CD4-positive, CD25-positive, alpha-beta regulatory T cell (primary cell): ENCODE data around the gene EXOSC9. TPM values are rescaled to one million over a fixed set of nuclear protein-coding genes. Genes with fewer than 3 reads are reported as not detected.

Experiments
- ATAC-seq, 2 donors: fragments of 150-1000 bp; cut with Tn5 transposase; one replicate each; pipeline ENCODE4 v1.10.0; 2021; ENCODE audit warnings: low read depth in 2 of 2, moderate number of reproducible peaks in 2 of 2, moderate library complexity in 1 of 2
- DNase-seq, 3 donors: peaks; one replicate each; pipeline versions ENCODE4 v3.0.0 to v3.0.0-alpha.2; 2012 to 2022; ENCODE audit warnings: mixed read lengths in 1 of 3
- H3K27ac ChIP-seq: one replicate; pipeline ENCODE4 v1.7.0; 2013; ENCODE audit warnings: mild to moderate bottlenecking, low read length; ENCODE audit not compliant: insufficient read depth, poor library complexity, severe bottlenecking
- H3K27me3 ChIP-seq: one replicate; pipeline ENCODE4 v1.7.0; 2013; ENCODE audit warnings: low read length; ENCODE audit not compliant: control insufficient read depth, insufficient read depth
- H3K36me3 ChIP-seq: one replicate; pipeline ENCODE4 v1.7.0; 2013; ENCODE audit warnings: mild to moderate bottlenecking, low read length, moderate library complexity; ENCODE audit not compliant: control insufficient read depth, insufficient read depth
- H3K4me1 ChIP-seq: 2 replicates; pipeline ENCODE4 v1.7.0; 2013; ENCODE audit warnings: mild to moderate bottlenecking, low read length; ENCODE audit not compliant: insufficient read depth, control insufficient read depth, poor library complexity, severe bottlenecking
- H3K4me3 ChIP-seq: one replicate; pipeline ENCODE4 v1.7.0; 2013; ENCODE audit warnings: low read depth, mild to moderate bottlenecking, low read length, moderate library complexity
- H3K9me3 ChIP-seq, 2 experiments: 1 replicate in 1 of 2; 2 replicates in 1 of 2; pipeline ENCODE4 v1.7.0; 2013; ENCODE audit warnings: low read length in 2 of 2, mild to moderate bottlenecking in 1 of 2, moderate library complexity in 1 of 2; ENCODE audit not compliant: control insufficient read depth in 2 of 2
- H3K27ac Mint-ChIP-seq, 3 donors: one replicate each; pipeline ENCODE4 v1.8.0; 2020 to 2022; ENCODE audit warnings: mild to moderate bottlenecking in 3 of 3, mixed read lengths in 3 of 3, moderate library complexity in 2 of 3
- H3K27me3 Mint-ChIP-seq: one replicate; pipeline ENCODE4 v1.8.0; 2022; ENCODE audit warnings: mild to moderate bottlenecking, mixed read lengths
- H3K36me3 Mint-ChIP-seq: one replicate; pipeline ENCODE4 v1.8.0; 2020; ENCODE audit warnings: mixed read lengths
- H3K4me1 Mint-ChIP-seq, 4 donors: one replicate each; pipeline ENCODE4 v1.8.0; 2020 to 2022; ENCODE audit warnings: mixed read lengths in 4 of 4, mild to moderate bottlenecking in 1 of 4
- H3K4me3 Mint-ChIP-seq, 4 donors: one replicate each; pipeline ENCODE4 v1.8.0; 2020 to 2022; ENCODE audit warnings: mild to moderate bottlenecking in 4 of 4, mixed read lengths in 4 of 4, moderate library complexity in 3 of 4
- H3K9me3 Mint-ChIP-seq, 7 donors: one replicate each; pipeline ENCODE4 v1.8.0; 2020 to 2022; ENCODE audit warnings: mixed read lengths in 7 of 7, mild to moderate bottlenecking in 3 of 7, moderate library complexity in 2 of 7
- polyA plus RNA-seq, 4 donors: library from polyadenylated mRNA; unstranded; fragments of 300-500 nt; fragmentation: Illumina TruSeq; gene quantifications; one replicate each; pipeline ENCODE4 v1.2.3, GENCODE V29; 2021
- total RNA-seq: library from RNA; stranded (reverse); gene quantifications from one replicate; pipeline ENCODE4 v1.2.3, GENCODE V29; 2022

The EXOSC9 gene
- total and polyA plus RNA-seq, 5 donors from 2014 or later = 45.8 to 59.4 (median 50.9) TPM

GRCh38 chr4:121789960-121790829, 10.9 kb upstream of the EXOSC9 start:
- Histone ChIP-seq H3K9me3 (no peaks in the 10 kb centered on the region), H3K27ac (no peak overlapping the region), H3K27me3 (peaks cover 19% of the 10 kb centered on the region), H3K36me3 (no peaks in the 10 kb centered on the region), H3K4me3 (no peak overlapping the region), H3K4me1 (no peaks in the 10 kb centered on the region)
- peaks cover 12% of the 10 kb centered on the region for H3K27me3 Mint-ChIP-seq
- ATAC-seq = no peak
- H3K9me3 Mint-ChIP-seq = peaks cover 0 to 2% (median 0%) of the 10 kb centered on the region in 7 donors
- no peaks in the 10 kb centered on the region for H3K36me3 Mint-ChIP-seq
- H3K27ac Mint-ChIP-seq = peak overlapping the region in 1 of 3 donors; percentile 26
- DNase-seq = no peak
- H3K4me1 Mint-ChIP-seq = peaks cover 0 to 9% (median 3%) of the 10 kb centered on the region in 4 donors
- no peak overlapping the region for H3K4me3 Mint-ChIP-seq

DNA sequence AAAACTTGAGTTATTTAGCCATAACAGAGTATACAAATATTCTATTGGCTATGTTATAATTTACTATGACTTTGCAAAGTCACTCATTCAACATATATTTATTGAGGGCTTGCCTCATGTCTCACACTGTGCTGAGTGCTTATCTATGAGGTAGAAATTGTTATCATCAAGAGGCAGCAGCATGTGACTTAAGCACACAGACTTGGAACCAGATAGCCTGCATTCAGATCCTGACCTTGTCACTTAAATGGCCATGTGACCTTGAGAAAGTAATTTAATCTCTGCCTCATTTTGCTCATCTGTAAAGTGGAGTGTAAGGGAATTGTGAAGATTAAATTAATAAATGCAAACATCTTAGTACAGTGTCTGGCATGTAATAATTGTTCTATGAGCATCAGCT, 10.1 kb upstream of the EXOSC9 start:
- peaks cover 0 to 2% (median 0%) of the 10 kb centered on the region in 7 donors for H3K9me3 Mint-ChIP-seq
- ATAC-seq = no peak
- no peaks in the 10 kb centered on the region for H3K9me3 ChIP-seq
- H3K27ac ChIP-seq = no peak overlapping the region
- DNase-seq = no peak
- H3K4me1 Mint-ChIP-seq = peaks cover 0 to 16% (median 8%) of the 10 kb centered on the region in 4 donors
- no peaks in the 10 kb centered on the region for H3K4me1 ChIP-seq
- no peak overlapping the region for H3K27ac Mint-ChIP-seq
- no peaks in the 10 kb centered on the region for H3K36me3 Mint-ChIP-seq
- peaks cover 18% of the 10 kb centered on the region for H3K27me3 ChIP-seq
- H3K4me3 ChIP-seq = no peak overlapping the region
- H3K4me3 Mint-ChIP-seq = no peak overlapping the region
- no peaks in the 10 kb centered on the region for H3K36me3 ChIP-seq
- H3K27me3 Mint-ChIP-seq = peaks cover 5% of the 10 kb centered on the region

GRCh38 chr4:121791481-121791880, 9.6 kb upstream of the EXOSC9 start:
- no peaks in the 10 kb centered on the region for H3K4me1 ChIP-seq
- Mint-ChIP-seq H3K4me1 (peaks cover 0 to 19% (median 10%) of the 10 kb centered on the region in 4 donors), H3K9me3 (peaks cover 0 to 2% (median 0%) of the 10 kb centered on the region in 7 donors), H3K27me3 (peaks cover 5% of the 10 kb centered on the region), H3K36me3 (no peaks in the 10 kb centered on the region), H3K4me3 (no peak overlapping the region), H3K27ac (no peak overlapping the region)
- DNase-seq = no peak
- H3K36me3 ChIP-seq = no peaks in the 10 kb centered on the region
- no peak overlapping the region for H3K27ac ChIP-seq
- peaks cover 18% of the 10 kb centered on the region for H3K27me3 ChIP-seq
- no peaks in the 10 kb centered on the region for H3K9me3 ChIP-seq
- no peak overlapping the region for H3K4me3 ChIP-seq
- no peak for ATAC-seq

DNA sequence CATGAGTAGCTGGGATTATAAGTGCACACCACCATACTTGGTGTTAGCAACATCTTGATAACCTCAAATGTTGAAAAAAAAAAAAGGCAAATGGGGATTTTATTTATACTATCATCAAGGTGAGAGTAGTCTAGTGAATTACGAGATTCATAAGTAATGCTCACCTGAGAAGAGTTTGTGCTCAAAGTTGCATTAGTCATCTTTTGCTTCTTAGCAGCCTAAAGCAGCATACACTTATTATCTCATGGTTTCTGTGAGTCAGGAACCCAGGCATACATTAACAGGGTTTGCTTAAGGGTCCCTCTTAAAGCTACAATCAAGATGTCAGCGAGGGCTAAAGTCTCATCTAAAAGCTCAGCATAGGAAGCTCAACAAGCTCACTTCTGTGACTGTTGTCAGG, 8.2 kb upstream of the EXOSC9 start:
- H3K27me3 ChIP-seq = peaks cover 15% of the 10 kb centered on the region
- Mint-ChIP-seq H3K27ac (no peak overlapping the region), H3K4me3 (no peak overlapping the region), H3K36me3 (no peaks in the 10 kb centered on the region), H3K4me1 (peaks cover 0 to 19% (median 10%) of the 10 kb centered on the region in 4 donors), H3K9me3 (peaks cover 0 to 2% (median 0%) of the 10 kb centered on the region in 7 donors), H3K27me3 (no peaks in the 10 kb centered on the region)
- H3K4me1 ChIP-seq = no peaks in the 10 kb centered on the region
- no peak for DNase-seq
- no peak overlapping the region for H3K4me3 ChIP-seq
- H3K9me3 ChIP-seq = no peaks in the 10 kb centered on the region
- no peak overlapping the region for H3K27ac ChIP-seq
- no peaks in the 10 kb centered on the region for H3K36me3 ChIP-seq
- ATAC-seq = no peak

DNA sequence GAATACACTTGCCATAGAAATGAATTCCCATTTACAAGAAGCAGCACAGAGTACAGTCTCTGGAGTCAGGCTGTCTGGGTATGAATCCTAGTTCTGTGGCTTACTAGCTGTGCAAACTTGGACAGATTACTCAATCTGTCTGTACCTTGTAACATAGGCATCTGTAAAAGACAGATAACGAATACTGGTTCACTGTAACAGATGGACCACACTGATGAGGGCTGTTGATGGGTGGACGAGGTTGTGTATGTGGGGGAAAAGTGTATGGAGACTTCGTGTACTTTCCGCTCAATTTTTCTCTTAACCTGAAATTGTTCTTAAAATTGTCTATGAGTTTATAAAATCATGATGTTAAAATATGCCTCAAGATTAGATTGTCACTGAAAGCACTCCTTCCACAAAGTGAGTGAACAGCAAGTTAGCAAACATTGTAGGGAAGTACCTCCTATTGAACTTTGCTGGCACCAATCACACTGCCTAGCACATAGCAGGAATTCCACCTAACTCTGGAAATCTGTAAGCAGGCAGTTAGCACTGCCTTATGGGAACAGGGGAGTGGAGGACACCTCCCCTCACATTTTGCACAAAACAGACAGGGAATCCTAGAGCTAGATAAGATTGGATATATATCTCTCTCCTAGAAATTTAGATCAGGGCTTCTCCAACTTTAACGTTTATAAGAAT, 6.5 kb upstream of the EXOSC9 start:
- Histone ChIP-seq H3K9me3 (no peaks in the 10 kb centered on the region), H3K4me1 (no peaks in the 10 kb centered on the region), H3K27me3 (peaks cover 7% of the 10 kb centered on the region), H3K36me3 (no peaks in the 10 kb centered on the region), H3K4me3 (no peak overlapping the region), H3K27ac (no peak overlapping the region)
- Mint-ChIP-seq H3K4me1 (peaks cover 3 to 27% (median 14%) of the 10 kb centered on the region in 4 donors), H3K36me3 (no peaks in the 10 kb centered on the region), H3K27me3 (no peaks in the 10 kb centered on the region), H3K4me3 (peak overlapping the region in 2 of 4 donors; percentile 5 to 28), H3K27ac (no peak overlapping the region), H3K9me3 (no peaks in the 10 kb centered on the region)
- ATAC-seq (no peak), DNase-seq (no peak)

DNA sequence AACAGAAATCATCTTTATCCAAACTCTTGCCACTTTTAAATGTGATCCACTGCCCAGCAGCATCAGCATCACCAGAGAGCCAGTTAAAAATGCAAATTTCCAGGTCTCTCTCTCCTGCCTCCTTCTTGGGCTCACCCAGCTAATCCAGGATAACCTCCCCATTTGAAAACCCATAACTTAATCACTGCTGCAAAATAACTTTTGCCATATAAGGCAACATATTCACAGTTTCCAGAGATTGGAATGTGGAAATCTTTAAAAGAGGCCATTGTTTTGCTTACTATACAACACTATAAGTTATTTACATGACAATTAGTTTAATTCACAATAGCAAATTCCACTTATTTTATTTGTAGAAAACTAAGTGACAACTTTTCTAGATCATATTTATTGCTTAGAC, 4.8 kb upstream of the EXOSC9 start:
- Histone ChIP-seq H3K4me3 (no peak overlapping the region), H3K4me1 (peaks cover 9% of the 10 kb centered on the region), H3K27me3 (peaks cover 3% of the 10 kb centered on the region), H3K9me3 (no peaks in the 10 kb centered on the region), H3K36me3 (no peaks in the 10 kb centered on the region), H3K27ac (no peak overlapping the region)
- ATAC-seq (no peak), DNase-seq (no peak)
- Mint-ChIP-seq H3K27me3 (no peaks in the 10 kb centered on the region), H3K4me1 (peaks cover 13 to 43% (median 29%) of the 10 kb centered on the region in 4 donors), H3K36me3 (no peaks in the 10 kb centered on the region), H3K9me3 (no peaks in the 10 kb centered on the region), H3K4me3 (no peak overlapping the region), H3K27ac (no peak overlapping the region)

DNA sequence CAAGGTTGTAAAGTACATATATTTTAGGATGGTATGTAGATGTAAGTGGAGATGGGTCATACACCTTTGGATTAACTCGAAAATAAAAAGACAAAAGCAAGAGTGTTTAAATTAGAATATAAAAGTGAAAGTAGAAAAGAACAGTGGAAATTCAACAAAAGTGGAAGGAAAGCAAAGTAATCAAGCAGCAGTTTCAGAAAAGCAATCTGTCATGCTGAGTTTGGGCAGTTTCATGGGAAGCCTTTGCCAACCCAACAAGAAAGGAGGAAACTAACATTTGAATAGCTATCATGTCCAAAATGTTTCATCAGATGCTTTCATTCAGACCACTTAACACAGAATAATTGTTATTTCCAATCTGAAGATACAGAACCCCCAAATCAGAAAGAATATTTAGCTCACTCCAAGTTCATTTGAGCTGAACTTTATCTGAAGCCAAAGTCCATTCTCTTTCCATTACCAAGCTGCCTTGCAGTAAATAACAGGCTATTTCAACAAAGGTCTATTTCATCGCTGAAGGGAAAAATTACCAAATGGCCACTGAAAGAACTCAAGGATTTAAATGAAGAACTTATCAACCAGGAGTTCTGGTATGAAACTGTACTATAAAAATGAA, 1.8 kb upstream of the EXOSC9 start:
- H3K4me1 Mint-ChIP-seq = peaks cover 23 to 63% (median 42%) of the 10 kb centered on the region in 4 donors
- H3K4me1 ChIP-seq = peaks cover 23% of the 10 kb centered on the region
- H3K4me3 Mint-ChIP-seq = peak overlapping the region; percentile 90 to 97 (median 95)
- peak overlapping the region; percentile 96 to 99 (median 98) for H3K27ac Mint-ChIP-seq
- peaks cover 9% of the 10 kb centered on the region for H3K36me3 Mint-ChIP-seq
- H3K27me3 ChIP-seq = no peaks in the 10 kb centered on the region
- ATAC-seq (no peak), DNase-seq (no peak)
- no peaks in the 10 kb centered on the region for H3K27me3 Mint-ChIP-seq
- peaks cover 17% of the 10 kb centered on the region for H3K36me3 ChIP-seq
- no peak overlapping the region for H3K27ac ChIP-seq
- peak overlapping the region; percentile 5 for H3K4me3 ChIP-seq
- H3K9me3 ChIP-seq = no peaks in the 10 kb centered on the region
- no peaks in the 10 kb centered on the region for H3K9me3 Mint-ChIP-seq
